Naive thymus-derived CD4-positive, alpha-beta T cell (primary cell): ENCODE results near the gene SYNE2. TPM values are rescaled to one million over a fixed set of nuclear protein-coding genes. Genes with fewer than 3 reads are reported as not detected.

Source experiments
- ATAC-seq: fragments of 150-1000 bp; cut with Tn5 transposase; 2 replicates; pipeline ENCODE4 v1.10.0; 2021; ENCODE audit warnings: mild to moderate bottlenecking, moderate library complexity
- CTCF ChIA-PET: fragments of 350-600 bp; sonication (Branson Sonifier 250); formaldehyde crosslinking; loops from one replicate; lab custom pipeline; 2021; ENCODE audit warnings: antibody characterized with exemption; lab: Charles Lee
- POLR2A ChIA-PET: fragments of 350-600 bp; sonication (Branson Sonifier 250); formaldehyde crosslinking; loops from one replicate; lab custom pipeline; 2021; ENCODE audit warnings: antibody characterized with exemption, inconsistent platforms; lab: Charles Lee
- DNase-seq, 9 donors: peaks; one replicate each; pipeline versions ENCODE4 v3.0.0 to v3.0.0-alpha.2; 2020 to 2022; ENCODE audit warnings: mixed read lengths in 1 of 9
- H3K27ac ChIP-seq: one replicate; pipeline ENCODE4 v1.7.0; 2013; ENCODE audit warnings: mild to moderate bottlenecking, low read depth, low read length, moderate library complexity
- H3K27me3 ChIP-seq, 2 donors: one replicate each; pipeline ENCODE4 v1.7.0; 2013; ENCODE audit warnings: low read length in 2 of 2, mild to moderate bottlenecking in 2 of 2, moderate library complexity in 2 of 2; ENCODE audit not compliant: control insufficient read depth in 2 of 2, insufficient read depth in 2 of 2
- H3K36me3 ChIP-seq, 3 experiments: 1 replicate in 2 of 3; 2 replicates in 1 of 3; pipeline ENCODE4 v1.7.0; 2013; ENCODE audit warnings: low read length in 3 of 3, mild to moderate bottlenecking in 3 of 3, moderate library complexity in 1 of 3; ENCODE audit not compliant: insufficient read depth in 3 of 3, control insufficient read depth in 2 of 3
- H3K4me1 ChIP-seq, 2 donors: one replicate each; pipeline ENCODE4 v1.7.0; 2013; ENCODE audit warnings: low read length in 2 of 2, mild to moderate bottlenecking in 2 of 2, moderate library complexity in 1 of 2; ENCODE audit not compliant: control insufficient read depth in 2 of 2, insufficient read depth in 2 of 2
- H3K4me3 ChIP-seq: 2 replicates; pipeline ENCODE4 v1.7.0; 2013; ENCODE audit warnings: mild to moderate bottlenecking, low read length
- H3K9me3 ChIP-seq, 3 experiments: 1 replicate in 2 of 3; 2 replicates in 1 of 3; pipeline ENCODE4 v1.7.0; 2013; ENCODE audit warnings: low read length in 3 of 3; ENCODE audit not compliant: control insufficient read depth in 2 of 3
- H3K27ac Mint-ChIP-seq, 9 donors: one replicate each; pipeline ENCODE4 v1.8.0; 2020 to 2022; ENCODE audit warnings: mixed read lengths in 9 of 9, mild to moderate bottlenecking in 8 of 9, moderate library complexity in 5 of 9, inconsistent platforms in 2 of 9
- H3K27me3 Mint-ChIP-seq, 5 donors: one replicate each; pipeline ENCODE4 v1.8.0; 2021 to 2022; ENCODE audit warnings: mixed read lengths in 5 of 5, mild to moderate bottlenecking in 1 of 5
- H3K36me3 Mint-ChIP-seq, 5 donors: one replicate each; pipeline ENCODE4 v1.8.0; 2020 to 2022; ENCODE audit warnings: mixed read lengths in 5 of 5, mild to moderate bottlenecking in 3 of 5, inconsistent platforms in 1 of 5
- H3K4me1 Mint-ChIP-seq, 7 donors: one replicate each; pipeline ENCODE4 v1.8.0; 2020 to 2022; ENCODE audit warnings: mixed read lengths in 7 of 7, mild to moderate bottlenecking in 3 of 7, inconsistent platforms in 1 of 7
- H3K4me3 Mint-ChIP-seq, 10 donors: one replicate each; pipeline ENCODE4 v1.8.0; 2020 to 2022; ENCODE audit warnings: mild to moderate bottlenecking in 10 of 10, mixed read lengths in 10 of 10, moderate library complexity in 6 of 10, inconsistent platforms in 2 of 10
- H3K9me3 Mint-ChIP-seq, 11 donors: one replicate each; pipeline ENCODE4 v1.8.0; 2020 to 2022; ENCODE audit warnings: mixed read lengths in 11 of 11, mild to moderate bottlenecking in 4 of 11, inconsistent platforms in 1 of 11, moderate library complexity in 1 of 11
- intact Hi-C, 2 donors: fragments of 100-400 bp; cut with micrococcal nuclease; formaldehyde crosslinking; loops; one replicate each; pipeline ENCODE4 v1.15.1; 2023
- polyA plus RNA-seq, 2 donors: library from polyadenylated mRNA; unstranded; fragments of 300-500 nt; fragmentation: Illumina TruSeq; gene quantifications; one replicate each; pipeline ENCODE4 v1.2.3, GENCODE V29; 2021
- total RNA-seq, 6 experiments: library from RNA in 5 of 6; stranded (reverse) in 5 of 6; gene quantifications; 1 replicate in 5 of 6; 2 replicates in 1 of 6; pipeline ENCODE4 v1.2.3 and lab custom pipeline; 2021 to 2026

Gene SYNE2
- total and polyA plus RNA-seq, 7 experiments from 2014 or later: 22.4 to 170 (median 139) TPM

GRCh38 chr14:63995285-63995684 is 142.5 kb downstream of the SYNE2 start:
- H3K36me3 ChIP-seq: peaks cover 3 to 35% (median 28%) of the 10 kb centered on the region in 3 experiments
- intact Hi-C loops: no loop called here

GRCh38 chr14:63996016-63996415 is 143.2 kb downstream of the SYNE2 start:
- peak overlapping the region in 2 of 9 donors; percentile 1 to 8 for H3K27ac Mint-ChIP-seq
- ChIA-PET POLR2A (no interaction called here), CTCF (interaction anchor here (0.7 to 1.3 kb wide), 2 partner anchors 12 to 55 kb away, joined by 3 to 6 read pairs; no protein-coding TSS in a partner anchor)
- H3K27me3 Mint-ChIP-seq: no peaks in the 10 kb centered on the region
- Histone ChIP-seq H3K27ac (no peak overlapping the region), H3K4me1 (no peaks in the 10 kb centered on the region), H3K4me3 (no peak overlapping the region), H3K27me3 (no peaks in the 10 kb centered on the region), H3K9me3 (no peaks in the 10 kb centered on the region), H3K36me3 (peaks cover 3 to 39% (median 32%) of the 10 kb centered on the region in 3 experiments)
- H3K9me3 Mint-ChIP-seq: peaks cover 0 to 2% (median 0%) of the 10 kb centered on the region in 11 donors
- peaks cover 22 to 69% (median 50%) of the 10 kb centered on the region in 5 donors for H3K36me3 Mint-ChIP-seq
- peaks cover 0 to 9% (median 0%) of the 10 kb centered on the region in 7 donors for H3K4me1 Mint-ChIP-seq
- DNase-seq (no peak), ATAC-seq (no peak)
- H3K4me3 Mint-ChIP-seq: no peak overlapping the region
- intact Hi-C loops: no loop called here

More at GRCh38 chr14:63995285-63995684, 142.5 kb downstream of the SYNE2 start:
- peaks cover 20 to 67% (median 48%) of the 10 kb centered on the region in 5 donors for H3K36me3 Mint-ChIP-seq
- no peak overlapping the region for H3K27ac ChIP-seq
- H3K9me3 Mint-ChIP-seq: no peaks in the 10 kb centered on the region
- no peaks in the 10 kb centered on the region for H3K27me3 Mint-ChIP-seq
- ChIA-PET CTCF (interaction anchor here (0.5 to 2.3 kb wide), 3 partner anchors 12 to 223 kb away, joined by 3 to 10 read pairs (median 3); no protein-coding TSS in a partner anchor), POLR2A (interaction anchor here (0.8 kb wide), 2 partner anchors 58 to 157 kb away, joined by 3 read pairs; no protein-coding TSS in a partner anchor)
- ATAC-seq (no peak), DNase-seq (no peak)
- no peak overlapping the region for H3K27ac Mint-ChIP-seq
- H3K9me3 ChIP-seq: no peaks in the 10 kb centered on the region
- no peaks in the 10 kb centered on the region for H3K27me3 ChIP-seq
- no peak overlapping the region for H3K4me3 ChIP-seq
- H3K4me1 ChIP-seq: no peaks in the 10 kb centered on the region
- H3K4me3 Mint-ChIP-seq: no peak overlapping the region
- peaks cover 0 to 12% (median 0%) of the 10 kb centered on the region in 7 donors for H3K4me1 Mint-ChIP-seq

GRCh38 chr14:63996625-63997220 is 143.9 kb downstream of the SYNE2 start:
- DNase-seq: no peak
- ChIA-PET CTCF (interaction anchor here (0.6 to 1.3 kb wide), 3 partner anchors 13 to 86 kb away, joined by 3 to 6 read pairs (median 3); no protein-coding TSS in a partner anchor), POLR2A (no interaction called here)
- Mint-ChIP-seq H3K36me3 (peaks cover 22 to 70% (median 52%) of the 10 kb centered on the region in 5 donors), H3K4me3 (no peak overlapping the region), H3K27ac (peak overlapping the region in 3 of 9 donors; percentile 1 to 56 (median 8)), H3K9me3 (peaks cover 0 to 2% (median 0%) of the 10 kb centered on the region in 11 donors), H3K27me3 (no peaks in the 10 kb centered on the region), H3K4me1 (peaks cover 0 to 5% (median 0%) of the 10 kb centered on the region in 7 donors)
- Histone ChIP-seq H3K36me3 (peaks cover 3 to 39% (median 26%) of the 10 kb centered on the region in 3 experiments), H3K9me3 (no peaks in the 10 kb centered on the region), H3K27me3 (no peaks in the 10 kb centered on the region), H3K4me3 (no peak overlapping the region), H3K27ac (no peak overlapping the region), H3K4me1 (no peaks in the 10 kb centered on the region)
- ATAC-seq: no peak
- intact Hi-C loops: no loop called here

DNA sequence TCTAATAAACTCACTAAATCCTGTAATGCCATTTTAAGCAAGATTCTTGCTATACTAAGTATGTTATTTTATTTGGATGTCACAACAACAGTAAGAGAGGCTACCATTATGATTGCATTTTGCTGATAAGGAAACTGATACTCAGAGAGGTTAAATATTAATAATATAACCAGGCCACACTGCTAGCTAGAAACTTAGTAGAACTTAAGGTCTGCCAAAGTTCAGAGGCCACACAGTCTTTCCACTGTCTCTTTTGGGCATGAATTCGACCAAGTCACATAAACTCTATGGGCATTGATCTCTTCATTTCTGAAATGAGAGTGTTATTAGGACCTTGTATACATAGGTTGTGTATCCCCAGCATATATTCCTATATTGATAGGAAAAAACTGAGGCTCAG is 147.9 kb downstream of the SYNE2 start:
- H3K27me3 ChIP-seq: no peaks in the 10 kb centered on the region
- POLR2A ChIA-PET: no interaction called here
- Mint-ChIP-seq H3K4me3 (no peak overlapping the region), H3K27ac (no peak overlapping the region), H3K9me3 (peaks cover 0 to 2% (median 0%) of the 10 kb centered on the region in 11 donors), H3K27me3 (no peaks in the 10 kb centered on the region), H3K36me3 (peaks cover 27 to 82% (median 73%) of the 10 kb centered on the region in 5 donors), H3K4me1 (peaks cover 0 to 7% (median 0%) of the 10 kb centered on the region in 7 donors)
- H3K4me3 ChIP-seq: no peak overlapping the region
- peaks cover 3 to 59% (median 37%) of the 10 kb centered on the region in 3 experiments for H3K36me3 ChIP-seq
- H3K9me3 ChIP-seq: no peaks in the 10 kb centered on the region
- intact Hi-C loops: no loop called here
- no peaks in the 10 kb centered on the region for H3K4me1 ChIP-seq
- ATAC-seq: no peak
- DNase-seq: no peak
- CTCF ChIA-PET: no interaction called here
- no peak overlapping the region for H3K27ac ChIP-seq

GRCh38 chr14:64005822-64006221 is 153.0 kb downstream of the SYNE2 start:
- Mint-ChIP-seq H3K4me3 (no peak overlapping the region), H3K27ac (peak overlapping the region in 1 of 9 donors; percentile 44), H3K27me3 (no peaks in the 10 kb centered on the region), H3K9me3 (no peaks in the 10 kb centered on the region), H3K4me1 (peaks cover 0 to 7% (median 0%) of the 10 kb centered on the region in 7 donors), H3K36me3 (peaks cover 4 to 56% (median 43%) of the 10 kb centered on the region in 5 donors)
- Histone ChIP-seq H3K9me3 (no peaks in the 10 kb centered on the region), H3K36me3 (peaks cover 0 to 21% (median 16%) of the 10 kb centered on the region in 3 experiments), H3K4me1 (no peaks in the 10 kb centered on the region), H3K27ac (no peak overlapping the region), H3K27me3 (no peaks in the 10 kb centered on the region), H3K4me3 (no peak overlapping the region)
- ChIA-PET POLR2A (no interaction called here), CTCF (no interaction called here)
- DNase-seq: no peak
- no peak for ATAC-seq
- intact Hi-C loops: no loop called here

GRCh38 chr14:64008016-64008415 is 155.2 kb downstream of the SYNE2 start:
- Histone ChIP-seq H3K36me3 (peaks cover 0 to 20% (median 17%) of the 10 kb centered on the region in 3 experiments), H3K27me3 (no peaks in the 10 kb centered on the region), H3K27ac (no peak overlapping the region), H3K9me3 (no peaks in the 10 kb centered on the region), H3K4me3 (no peak overlapping the region), H3K4me1 (no peaks in the 10 kb centered on the region)
- H3K4me1 Mint-ChIP-seq: peaks cover 0 to 7% (median 0%) of the 10 kb centered on the region in 7 donors
- no peaks in the 10 kb centered on the region for H3K27me3 Mint-ChIP-seq
- H3K4me3 Mint-ChIP-seq: no peak overlapping the region
- intact Hi-C loops: no loop called here
- POLR2A ChIA-PET: no interaction called here
- CTCF ChIA-PET: no interaction called here
- H3K36me3 Mint-ChIP-seq: peaks cover 0 to 53% (median 40%) of the 10 kb centered on the region in 5 donors
- H3K27ac Mint-ChIP-seq: peak overlapping the region in 1 of 9 donors; percentile 65
- DNase-seq (no peak), ATAC-seq (no peak)
- H3K9me3 Mint-ChIP-seq: no peaks in the 10 kb centered on the region
